GM19467 (cell line): ENCODE results near the gene FGF9.

Experiments used
- ATAC-seq: cut with Tn5 transposase; IDR thresholded peaks from one replicate; pipeline ENCODE4 v1.9.1; 2021; ENCODE audit warnings: mild to moderate bottlenecking, moderate library complexity; ENCODE audit not compliant: unreplicated experiment

Gene FGF9

DNA sequence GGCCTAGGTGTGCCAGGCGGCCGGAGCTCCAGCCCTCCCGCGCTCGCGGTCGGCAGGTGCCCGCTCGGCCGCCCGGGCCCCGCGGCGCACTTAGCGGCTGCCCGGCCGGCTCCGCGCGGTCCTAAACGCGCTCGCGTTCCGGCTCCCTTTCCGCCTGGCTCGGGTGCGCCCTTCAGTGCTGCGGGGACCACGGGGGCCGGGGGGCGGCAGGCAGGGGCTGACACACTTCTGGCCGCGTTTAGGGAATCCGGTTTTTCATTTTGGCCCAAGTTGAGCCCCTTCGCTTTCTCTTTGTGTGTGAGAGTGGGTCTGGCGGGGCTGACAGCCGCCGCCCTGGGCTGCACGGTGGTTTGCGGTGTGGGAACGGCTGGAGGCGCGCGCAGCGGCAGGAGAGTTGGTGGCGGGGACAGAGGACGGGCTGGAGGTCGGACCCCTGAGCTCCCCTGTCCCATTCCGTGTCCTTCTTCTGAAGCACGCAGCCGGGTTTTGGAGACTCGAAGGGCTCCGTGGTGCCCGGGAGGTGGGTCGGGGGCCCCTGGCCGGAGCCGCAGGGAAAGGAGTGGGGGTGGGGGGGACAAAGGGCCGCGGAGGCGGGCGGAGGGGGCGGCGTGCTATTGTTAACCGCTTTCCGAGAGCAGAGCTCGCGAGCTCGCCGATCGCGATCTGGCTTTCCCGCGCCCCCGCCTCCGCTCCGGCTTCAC is 3.1 kb downstream of the FGF9 start:
- peak; percentile 27 for ATAC-seq

DNA sequence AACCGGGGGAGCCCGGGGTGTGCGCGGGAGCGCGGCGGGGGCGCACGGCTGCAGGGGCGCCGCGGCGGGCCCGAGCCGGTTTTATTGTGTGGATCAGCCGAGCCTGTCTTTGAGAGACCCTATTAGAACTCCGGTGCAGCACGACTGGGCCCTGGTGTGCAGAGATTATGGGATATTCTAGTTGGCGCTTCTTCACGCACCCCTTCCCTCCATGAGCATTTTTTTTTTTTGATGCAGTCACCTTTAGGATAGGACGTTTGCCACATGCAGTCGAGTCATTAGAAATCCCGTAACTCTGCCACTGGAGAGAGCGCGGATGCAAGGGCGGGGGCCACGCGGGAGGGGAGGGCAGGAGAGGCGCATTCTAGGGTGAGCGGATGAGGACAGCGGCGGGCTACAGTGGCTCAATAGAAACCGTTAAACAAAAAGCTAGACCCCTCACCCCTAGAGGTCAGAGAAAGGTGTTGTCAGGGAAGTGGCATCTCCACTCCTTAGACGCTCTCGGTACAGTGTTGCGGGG is 3.7 kb downstream of the FGF9 start:
- no peak for ATAC-seq

DNA sequence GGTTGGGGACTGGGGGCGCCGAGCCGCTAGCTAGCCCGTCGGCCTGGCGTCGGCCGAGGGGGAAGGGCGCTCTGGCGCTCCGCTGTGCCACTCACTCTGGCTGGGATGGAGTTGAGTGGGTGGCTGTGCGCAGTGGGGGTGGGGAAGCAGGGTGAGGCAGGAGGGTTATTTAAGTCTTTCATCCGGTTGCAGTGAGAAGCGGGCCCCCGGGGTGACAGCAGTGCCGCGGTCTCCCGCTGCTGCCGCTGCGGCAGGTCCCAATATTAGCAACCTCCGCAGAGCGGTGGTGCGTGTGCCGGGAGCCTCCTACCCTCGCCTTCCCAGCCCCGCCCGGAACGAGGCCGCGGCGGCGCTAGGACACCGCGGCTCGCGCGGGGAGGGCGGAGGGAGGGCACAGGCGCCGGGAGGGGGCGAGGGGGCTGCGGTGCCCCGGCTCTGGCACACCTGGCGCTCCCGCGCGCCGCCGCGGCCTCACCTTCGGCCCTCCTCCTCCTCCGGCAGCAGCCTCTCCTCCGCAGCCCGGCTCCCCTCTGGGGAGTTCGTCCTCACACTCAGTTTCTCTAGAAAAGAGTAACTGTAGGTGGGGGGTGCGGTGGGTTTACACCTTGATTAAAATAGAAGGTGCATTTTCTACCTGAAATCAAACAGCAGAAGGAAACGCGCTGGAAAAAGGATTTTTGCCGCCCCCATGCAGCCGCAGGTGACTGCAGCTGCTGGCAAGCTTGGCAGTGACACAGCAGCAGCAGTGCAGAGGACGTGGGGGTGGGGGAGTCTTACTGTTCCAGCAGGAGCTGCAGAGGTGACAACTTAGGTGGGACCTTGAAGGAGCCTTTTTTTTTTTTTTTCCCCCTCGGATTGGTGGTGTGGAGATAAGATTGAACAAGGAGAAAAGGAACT is 4.5 kb downstream of the FGF9 start:
- no peak for ATAC-seq

DNA sequence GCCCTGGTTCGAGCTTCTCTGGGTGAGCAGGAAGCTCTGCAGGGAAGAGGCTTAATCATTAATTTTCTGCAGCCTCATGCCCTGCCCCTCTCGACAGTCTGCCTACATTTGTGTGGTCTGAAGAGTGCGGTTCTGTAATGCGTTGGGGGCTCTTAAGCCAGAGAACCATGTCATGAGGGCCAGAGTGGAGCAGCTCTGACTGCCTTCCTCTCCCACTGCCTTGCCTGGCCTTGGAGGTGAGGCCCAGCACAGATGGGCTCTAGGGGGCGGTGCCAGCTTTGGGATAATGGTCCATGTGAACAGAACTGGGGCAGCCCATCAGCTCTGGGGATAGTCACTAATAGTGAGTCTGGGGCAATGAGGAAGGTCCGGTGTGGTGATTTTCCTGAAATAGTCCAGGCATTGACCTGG is 5.7 kb downstream of the FGF9 start:
- no peak for ATAC-seq

DNA sequence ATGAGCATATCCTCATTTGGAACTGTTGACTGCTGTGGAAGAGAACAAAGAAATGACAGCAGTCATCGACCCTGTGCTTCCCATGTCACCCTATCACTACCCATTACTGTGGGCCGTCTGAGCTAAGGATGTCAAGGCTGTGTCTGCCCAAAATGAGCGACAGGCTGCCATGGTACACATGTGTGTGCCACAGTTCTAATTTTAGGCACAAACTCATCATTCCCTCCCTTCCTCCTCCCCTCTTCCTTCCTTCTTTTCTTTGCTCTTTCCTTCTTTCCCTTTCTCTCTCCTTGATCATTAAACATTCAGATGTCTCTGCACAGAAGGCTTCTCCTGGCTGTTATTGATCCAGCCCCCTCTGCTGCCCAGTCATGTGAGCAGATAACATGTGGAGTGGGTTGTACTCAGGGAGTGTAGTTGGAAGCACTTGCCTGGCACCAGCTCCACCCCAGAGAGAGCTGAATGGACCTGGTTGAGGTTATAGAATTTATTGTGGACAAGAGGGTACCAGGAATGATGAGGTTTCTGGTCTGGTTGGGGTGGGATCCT is 6.3 kb downstream of the FGF9 start:
- ATAC-seq: no peak

DNA sequence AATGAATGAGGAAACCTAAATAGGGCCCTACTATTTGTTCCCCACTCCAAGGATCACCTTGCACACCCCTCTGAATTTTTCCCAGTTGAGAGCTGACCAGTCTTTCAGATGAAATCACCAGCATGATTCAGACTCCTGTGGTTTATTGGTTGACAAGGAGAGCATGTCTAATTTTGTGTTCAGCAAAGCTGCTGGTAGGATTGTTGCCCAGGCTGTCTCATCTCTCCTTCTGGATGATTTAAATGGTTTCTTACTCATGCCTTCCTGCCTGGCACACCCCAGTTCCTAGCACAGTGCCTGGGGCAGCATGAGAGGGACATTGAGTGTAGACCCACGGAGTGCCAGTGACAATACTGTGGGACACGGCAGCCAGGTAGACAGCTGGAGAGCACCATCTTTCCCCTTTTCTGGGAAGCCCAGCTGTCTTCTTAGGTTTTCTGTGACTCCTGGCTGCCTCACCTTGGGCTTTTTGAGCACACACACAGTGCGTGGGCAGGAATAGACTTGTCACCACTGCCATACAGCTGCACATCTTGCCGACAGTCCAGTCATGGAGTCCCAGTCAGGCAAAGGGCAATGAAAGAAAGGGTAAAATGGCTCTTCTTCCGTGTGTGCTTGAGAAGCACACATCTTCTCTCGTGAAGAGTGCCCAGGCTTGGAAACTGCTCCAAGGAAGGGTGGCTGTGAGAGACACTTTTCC is 12.3 kb downstream of the FGF9 start:
- no peak for ATAC-seq

DNA sequence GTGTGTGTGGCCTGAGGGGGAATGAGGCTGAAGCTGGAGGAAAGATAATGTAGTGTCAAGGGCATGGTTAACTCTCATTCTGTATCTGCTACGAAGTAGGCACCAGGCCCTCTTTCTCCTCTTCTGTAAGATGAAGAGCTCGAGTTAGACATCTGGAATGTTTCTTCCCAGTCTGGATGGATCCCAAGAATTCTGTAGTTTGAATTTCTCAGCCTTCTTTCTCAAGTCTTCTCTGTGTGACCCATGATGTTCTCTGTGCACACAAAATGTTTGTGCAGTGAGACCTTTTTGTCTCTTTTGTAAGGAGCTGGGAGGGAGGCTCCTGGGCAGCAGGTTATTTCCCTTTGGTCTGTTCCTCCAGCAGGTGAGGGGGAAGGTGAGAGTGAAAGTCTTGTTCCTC is 13.7 kb downstream of the FGF9 start:
- no peak for ATAC-seq

DNA sequence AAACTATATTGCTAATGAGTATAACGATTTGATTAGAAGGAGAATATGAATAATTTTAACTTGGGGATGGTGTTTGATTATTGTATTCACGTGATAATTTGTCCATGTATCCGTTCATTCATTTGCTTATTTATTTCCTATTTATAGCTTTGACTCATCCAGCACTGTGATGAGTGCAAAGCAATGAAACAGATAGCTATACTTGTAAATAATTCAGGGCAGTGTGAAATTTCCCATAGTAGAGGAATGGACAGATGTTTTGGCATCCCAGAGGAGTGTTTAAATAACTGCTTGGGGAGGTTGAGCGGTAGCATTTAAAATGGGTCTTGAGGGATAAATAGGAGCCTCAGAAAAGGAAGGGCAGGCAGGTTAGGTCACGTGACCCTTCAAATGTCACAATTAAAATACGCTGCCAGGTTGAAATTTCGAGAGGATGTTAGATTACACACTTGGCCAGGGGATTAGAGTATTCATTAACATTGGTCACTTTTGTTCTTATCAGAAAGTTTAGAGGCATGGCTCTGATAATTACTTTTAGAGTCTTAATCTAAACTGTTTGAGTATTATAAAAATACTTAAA is 14.7 kb downstream of the FGF9 start:
- no peak for ATAC-seq

DNA sequence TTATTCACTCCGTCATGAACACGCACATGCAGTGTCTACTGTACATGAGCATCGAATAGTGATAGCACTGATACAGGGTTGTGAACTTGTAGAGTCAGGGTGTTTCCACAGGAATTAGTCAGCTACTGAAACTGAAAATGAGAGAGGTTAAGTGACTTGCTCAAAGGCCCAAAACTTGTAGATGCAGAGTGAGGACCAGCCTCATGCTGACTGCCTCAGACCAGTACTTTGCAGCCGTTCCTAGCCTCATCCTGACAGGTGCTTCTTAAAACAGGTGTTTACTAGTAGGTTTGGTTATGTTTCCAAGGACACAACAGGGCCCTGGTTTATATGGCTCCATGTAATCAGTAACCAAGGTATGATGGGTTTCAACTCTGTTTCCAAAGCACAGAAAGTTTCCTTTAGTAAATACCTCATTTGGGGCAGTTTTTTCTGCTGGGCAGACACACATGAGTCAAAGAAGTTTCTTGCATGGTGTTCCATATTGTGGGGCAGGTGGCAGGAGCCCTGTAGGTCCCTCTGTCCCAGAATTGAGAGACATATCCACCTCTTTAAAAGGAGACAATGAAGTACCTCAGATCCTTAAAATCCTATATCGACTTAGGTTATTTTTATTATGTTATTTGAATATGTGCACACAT is 16.0 kb downstream of the FGF9 start:
- peak; percentile 94 for ATAC-seq

DNA sequence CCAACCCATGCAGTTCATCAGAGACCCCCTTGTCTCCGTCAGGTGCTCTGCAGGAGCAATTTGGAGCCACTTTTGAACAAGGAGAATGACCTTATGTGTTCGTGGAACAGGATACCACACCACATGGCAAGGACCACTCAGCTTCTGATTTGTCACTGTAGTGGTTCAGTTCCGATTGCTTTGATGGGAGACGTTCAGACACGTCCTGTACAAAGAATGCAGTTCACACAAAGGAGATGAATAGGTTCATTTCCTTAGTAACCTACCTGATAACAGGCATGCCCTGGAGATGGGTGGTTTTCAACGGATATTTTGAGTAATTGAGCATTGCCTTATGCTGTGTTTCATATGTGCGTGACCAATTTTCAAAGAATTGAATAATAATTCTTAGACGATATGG is 17.2 kb downstream of the FGF9 start:
- ATAC-seq: no peak

DNA sequence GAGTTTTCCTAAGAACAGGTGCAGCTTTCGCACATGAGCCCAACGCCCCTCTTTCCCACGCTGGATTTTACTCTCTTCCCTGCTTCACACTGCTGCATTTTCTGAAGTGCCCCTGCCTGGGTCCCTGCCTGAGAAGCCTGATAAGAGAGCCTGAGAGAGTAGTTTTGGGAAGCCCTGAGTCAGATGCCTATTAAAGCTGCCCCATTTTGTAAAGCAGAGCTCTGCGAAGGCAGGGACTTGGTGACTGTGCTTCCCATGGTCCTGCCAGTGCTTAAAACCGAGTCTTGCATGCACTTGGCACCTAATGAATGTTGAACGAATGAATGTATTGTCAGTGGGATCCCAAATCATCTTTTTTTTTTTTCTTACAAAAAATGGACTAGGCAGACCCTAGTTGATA is 18.2 kb downstream of the FGF9 start:
- ATAC-seq: no peak

DNA sequence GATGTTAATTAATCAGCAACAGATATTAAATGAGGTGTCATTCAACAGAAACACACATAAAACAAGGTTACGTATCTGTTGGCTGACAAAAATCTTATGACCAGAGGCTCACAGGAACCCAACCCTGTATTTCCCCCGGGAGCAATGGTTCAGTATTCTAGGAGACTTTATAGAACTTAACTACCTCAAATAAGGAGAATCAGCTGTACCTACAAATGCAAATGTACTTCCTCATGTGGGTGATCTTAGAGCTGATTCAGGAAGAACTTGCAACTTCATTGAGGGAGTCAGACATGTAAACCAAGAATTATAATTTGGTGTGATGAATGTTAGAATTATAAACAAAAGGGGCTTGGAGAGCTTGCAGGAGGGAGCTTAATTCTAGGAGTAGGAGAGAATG is 20.1 kb downstream of the FGF9 start:
- ATAC-seq: no peak

DNA sequence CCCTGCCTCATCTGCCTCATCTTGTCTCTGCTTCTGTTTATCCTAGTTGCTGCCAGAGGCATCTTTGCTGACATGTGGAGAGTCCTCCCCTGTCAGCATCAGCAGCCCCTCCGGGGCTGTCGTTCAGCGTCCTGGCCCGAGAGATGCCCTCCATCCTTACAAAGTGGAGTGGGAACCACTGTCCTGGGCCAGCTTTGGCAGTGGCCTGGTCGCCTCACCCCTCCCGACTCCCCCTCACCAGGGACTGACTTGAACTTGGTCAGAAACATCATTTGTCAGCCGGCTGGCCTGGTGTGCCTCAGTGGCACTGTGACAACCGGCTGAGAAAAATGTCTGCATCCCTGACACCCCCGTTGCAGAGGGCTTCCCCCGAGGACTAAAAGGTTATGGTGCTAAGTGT is 20.6 kb downstream of the FGF9 start:
- ATAC-seq: no peak

DNA sequence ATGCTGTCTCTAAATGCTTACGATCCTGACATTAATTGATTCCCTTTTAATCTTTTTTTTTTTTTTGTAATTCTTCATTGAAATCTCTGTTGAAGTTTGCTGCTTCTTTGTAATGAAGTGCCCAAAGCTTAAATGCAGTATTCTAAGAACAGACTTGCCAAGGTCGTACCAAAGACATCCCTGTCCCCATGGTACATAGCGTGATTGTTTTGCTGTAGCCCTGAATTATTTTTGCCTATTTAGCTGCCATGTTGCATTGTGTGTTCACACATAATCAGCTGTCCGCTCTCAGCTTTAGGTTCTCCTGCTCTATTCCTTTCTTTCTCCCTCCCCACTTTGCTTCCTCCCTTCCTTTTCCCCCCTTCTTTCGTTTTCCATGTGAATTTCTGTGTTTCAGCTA is 21.1 kb downstream of the FGF9 start:
- ATAC-seq: no peak

DNA sequence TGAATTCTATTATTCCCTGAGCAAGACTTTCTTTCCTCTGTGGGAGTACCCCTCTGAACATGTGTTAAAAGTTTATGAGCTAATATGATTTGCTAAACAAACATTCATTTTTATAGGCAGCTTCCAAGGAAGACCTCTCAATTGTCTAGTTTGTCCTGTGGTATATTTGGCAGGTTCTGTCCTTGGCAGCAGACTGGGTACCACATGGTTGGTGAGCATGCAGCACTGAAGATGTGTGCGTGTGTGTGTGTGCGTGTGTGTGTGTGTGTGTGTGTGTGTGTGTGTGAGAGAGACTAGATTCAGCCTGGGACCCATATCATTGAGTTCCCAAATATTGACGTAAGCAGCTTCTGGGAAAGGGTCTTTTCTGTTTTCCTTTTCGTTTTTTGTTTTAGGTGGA is 24.0 kb downstream of the FGF9 start:
- no peak for ATAC-seq

DNA sequence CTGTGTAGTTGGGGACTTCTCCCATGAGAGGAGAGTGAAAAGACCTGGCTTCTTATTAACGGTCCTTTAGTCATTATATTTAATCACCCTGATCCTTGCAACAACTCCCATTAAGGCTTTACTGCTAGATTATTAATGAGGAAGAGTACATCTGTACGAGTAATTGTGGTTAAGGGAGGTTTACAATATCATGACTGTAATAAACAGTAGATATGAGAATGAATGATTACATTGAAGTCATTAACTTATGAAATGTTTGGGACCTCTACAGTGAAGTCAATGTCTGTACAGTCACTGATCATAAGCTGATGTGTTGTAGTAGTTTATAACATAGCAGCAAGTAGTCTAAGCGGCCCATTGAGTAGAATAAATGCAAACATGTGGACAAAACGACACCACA is 24.7 kb downstream of the FGF9 start:
- no peak for ATAC-seq

DNA sequence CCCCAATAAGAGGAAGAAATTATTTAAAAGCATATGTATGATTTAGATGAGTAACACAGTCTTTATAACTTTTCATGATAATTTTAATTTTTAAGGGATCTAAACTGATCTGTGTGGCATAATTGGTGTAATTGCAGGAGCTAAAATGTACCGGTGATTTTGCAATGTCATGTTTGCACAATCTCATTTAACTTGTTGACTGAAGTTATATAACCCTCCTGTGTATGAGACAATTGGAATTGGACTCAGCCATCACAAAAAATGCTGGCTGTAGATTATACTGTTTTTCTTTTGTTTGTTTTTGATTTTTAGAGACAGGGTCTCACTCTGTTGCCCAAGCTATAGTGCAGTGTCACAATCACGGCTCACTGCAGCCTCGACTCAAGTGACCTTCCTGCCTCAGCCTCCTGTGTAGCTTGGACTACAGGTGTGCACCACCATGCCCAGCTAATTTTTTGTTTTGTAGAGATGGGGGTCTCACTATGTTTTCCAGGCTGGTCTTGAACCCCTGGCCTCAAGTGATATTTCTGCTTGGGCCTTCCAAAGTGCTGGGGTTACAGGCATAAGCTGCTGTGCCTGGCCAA is 26.1 kb downstream of the FGF9 start:
- ATAC-seq: no peak

DNA sequence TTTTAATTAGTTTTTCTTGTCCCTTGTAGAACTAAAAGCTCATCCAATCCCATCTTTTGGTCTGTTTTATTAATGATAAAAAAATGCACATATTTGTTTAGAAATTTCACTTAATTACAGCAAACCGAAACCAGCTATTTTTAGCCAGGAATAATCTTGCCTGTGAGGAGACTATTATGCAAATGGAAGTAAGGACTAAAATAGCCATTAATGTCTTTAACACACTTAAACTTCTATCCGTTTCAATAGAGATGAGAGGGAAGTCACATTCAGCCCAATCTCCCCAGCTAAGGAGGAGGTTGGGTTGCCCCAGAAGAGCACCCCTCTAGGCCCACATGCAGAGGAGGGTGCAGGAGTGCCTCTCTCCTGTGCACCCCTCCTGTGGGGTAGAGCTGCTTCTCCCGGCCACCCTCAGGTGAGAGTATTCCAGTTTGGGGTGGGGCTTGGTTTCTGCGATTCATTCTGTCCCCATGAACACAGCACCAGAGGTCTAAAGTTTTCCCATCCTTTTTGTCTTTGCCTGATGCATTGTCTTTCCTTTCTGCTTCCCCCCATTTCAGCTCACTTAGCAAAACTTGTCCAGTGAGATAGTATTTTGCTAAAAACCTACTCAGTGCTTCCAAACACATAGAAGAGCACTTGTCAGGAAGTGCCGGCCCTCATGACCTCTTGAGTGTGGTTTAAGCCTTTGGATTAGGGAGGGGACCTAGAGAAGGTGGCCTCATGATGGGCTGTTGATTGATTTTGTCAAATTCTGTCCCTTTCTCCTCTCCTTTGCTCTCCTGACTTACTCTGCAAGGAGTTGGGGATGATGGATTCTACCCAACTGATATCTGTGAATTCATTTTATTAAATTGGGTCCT is 28.2 kb downstream of the FGF9 start:
- ATAC-seq: no peak

DNA sequence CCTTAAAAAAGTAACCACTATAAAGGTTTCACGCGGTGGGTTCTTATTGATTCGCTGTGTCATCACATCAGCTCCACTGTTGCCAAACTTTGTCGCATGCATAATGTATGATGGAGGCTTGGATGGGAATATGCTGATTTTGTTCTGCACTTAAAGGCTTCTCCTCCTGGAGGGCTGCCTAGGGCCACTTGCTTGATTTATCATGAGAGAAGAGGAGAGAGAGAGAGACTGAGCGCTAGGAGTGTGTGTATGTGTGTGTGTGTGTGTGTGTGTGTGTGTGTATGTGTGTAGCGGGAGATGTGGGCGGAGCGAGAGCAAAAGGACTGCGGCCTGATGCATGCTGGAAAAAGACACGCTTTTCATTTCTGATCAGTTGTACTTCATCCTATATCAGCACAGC is 30.6 kb downstream of the FGF9 start:
- ATAC-seq: no peak
